ENCODE data around the gene GPR158.

DNA sequence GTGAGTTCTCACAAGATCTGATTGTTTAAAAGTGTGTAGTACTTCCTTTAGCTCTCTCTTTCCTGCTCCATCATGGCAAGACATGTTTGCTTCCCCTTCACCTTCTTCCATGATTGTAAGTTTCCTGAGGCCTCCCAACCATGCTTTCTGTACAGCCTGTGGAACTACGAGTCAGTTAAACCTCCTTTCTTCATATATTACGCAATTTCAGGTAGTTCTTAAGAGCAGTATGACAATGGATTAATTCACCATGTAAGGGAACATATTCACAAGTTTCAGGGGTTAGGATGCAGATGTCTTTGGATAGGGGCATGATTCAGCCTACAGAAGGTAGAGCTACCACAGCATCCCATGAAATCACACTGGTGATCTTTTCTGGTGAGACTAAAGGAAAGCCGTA lies 174.7 kb downstream of the GPR158 start:
- TF ChIP-seq, protein P1, sequence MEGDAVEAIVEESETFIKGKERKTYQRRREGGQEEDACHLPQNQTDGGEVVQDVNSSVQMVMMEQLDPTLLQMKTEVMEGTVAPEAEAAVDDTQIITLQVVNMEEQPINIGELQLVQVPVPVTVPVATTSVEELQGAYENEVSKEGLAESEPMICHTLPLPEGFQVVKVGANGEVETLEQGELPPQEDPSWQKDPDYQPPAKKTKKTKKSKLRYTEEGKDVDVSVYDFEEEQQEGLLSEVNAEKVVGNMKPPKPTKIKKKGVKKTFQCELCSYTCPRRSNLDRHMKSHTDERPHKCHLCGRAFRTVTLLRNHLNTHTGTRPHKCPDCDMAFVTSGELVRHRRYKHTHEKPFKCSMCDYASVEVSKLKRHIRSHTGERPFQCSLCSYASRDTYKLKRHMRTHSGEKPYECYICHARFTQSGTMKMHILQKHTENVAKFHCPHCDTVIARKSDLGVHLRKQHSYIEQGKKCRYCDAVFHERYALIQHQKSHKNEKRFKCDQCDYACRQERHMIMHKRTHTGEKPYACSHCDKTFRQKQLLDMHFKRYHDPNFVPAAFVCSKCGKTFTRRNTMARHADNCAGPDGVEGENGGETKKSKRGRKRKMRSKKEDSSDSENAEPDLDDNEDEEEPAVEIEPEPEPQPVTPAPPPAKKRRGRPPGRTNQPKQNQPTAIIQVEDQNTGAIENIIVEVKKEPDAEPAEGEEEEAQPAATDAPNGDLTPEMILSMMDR (conservative IDR thresholded peaks at IDR 0.05; ENCODE audit: low read depth, low read length), result no peak
- TF ChIP-seq EZH2 (IDR thresholded peaks at IDR 0.05; ENCODE audit: low read length, unreplicated experiment) (no peak), EZH2phosphoT487 (IDR thresholded peaks at IDR 0.05; ENCODE audit: borderline replicate concordance, low read length) (no peak)

Measured in PC-3 (cell line).